CD4-positive, alpha-beta T cell treated with Interleukin-15 for 4 hours (primary cell): ENCODE data around the gene MUC5B.
"Not testable (repeated sequence)": the region's sequence is repeated elsewhere in the genome, so short reads cannot be mapped to it uniquely, and the experiment has no call there.

Source experiments
- DNase-seq: peaks from one replicate; pipeline ENCODE4 v3.0.0-alpha.2; 2020; ENCODE audit warnings: low spot score

Gene MUC5B

DNA sequence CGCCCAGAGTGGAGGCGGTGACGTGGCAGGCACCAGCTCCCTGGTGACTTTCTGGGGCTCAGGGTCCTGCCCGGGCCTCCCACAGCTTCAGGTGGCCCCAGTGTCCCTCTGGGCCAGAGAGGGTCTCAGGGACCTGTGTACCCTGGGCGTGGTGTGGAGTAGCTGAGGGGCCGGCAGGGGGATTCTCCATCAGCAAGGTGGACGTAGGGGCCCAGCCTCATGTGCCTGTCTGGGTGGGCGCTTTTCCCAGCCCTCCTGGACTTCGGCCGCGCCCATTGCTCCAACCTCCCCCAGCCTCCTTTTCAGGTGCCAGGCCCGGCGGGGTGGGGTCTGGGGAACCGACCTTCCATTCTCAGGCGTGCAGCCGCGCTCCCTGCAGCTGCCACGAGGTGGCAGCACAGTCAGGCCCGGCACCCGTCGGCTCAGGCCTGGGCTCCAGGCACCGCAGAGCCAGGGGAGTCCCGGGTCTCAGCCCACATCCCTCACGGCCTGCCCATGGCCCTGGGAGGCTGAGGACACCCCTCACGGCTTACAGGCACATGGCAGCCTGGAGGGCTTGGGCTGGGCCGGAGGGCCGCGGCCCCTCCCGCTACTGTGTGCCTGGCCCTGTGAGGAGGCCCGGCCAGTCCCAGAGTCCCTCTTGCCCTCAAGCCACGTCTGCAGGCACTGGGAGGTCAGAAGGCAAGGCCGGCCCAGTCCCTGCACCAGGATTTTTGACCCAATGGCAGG lies 19.9 kb upstream of the MUC5B start:
- peak; percentile 47 for DNase-seq

DNA sequence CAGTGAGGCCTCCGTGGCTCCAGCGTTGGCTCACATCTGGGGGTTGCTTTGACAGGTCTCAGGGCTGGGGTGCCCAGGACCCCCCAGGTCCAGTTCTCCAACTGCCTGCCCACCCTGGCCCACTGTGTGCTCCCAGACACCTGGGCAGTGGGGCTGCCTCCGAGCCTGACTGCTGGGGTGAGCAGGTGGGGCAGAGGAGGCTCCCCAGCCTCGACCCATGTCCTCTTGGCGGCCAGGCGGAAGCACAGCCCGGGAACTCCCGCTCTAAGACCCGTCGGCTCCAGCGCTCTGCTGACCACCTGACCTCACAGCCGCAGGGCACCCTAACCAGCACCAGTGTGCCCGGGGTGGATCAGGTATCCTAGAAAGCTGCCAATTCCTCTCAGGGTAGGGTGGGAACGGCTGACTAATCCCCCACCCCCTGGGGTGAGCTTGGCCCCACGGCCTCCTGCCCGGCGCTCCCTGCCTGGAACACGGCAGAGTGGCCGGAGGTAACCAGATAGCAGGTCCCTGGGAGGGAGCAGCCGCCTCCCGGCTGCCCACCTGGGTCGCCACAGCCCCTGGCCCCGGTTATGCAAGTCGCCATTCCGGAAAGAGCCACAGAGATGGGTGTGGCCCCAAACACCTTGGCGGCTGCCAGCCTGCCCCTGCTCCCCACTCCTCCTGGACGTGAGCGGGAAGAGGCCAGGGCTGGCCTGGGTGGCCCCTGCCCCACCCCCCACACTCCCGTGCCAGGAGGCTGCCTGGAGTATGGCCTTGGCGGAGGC lies 19.2 kb upstream of the MUC5B start:
- no peak for DNase-seq

DNA sequence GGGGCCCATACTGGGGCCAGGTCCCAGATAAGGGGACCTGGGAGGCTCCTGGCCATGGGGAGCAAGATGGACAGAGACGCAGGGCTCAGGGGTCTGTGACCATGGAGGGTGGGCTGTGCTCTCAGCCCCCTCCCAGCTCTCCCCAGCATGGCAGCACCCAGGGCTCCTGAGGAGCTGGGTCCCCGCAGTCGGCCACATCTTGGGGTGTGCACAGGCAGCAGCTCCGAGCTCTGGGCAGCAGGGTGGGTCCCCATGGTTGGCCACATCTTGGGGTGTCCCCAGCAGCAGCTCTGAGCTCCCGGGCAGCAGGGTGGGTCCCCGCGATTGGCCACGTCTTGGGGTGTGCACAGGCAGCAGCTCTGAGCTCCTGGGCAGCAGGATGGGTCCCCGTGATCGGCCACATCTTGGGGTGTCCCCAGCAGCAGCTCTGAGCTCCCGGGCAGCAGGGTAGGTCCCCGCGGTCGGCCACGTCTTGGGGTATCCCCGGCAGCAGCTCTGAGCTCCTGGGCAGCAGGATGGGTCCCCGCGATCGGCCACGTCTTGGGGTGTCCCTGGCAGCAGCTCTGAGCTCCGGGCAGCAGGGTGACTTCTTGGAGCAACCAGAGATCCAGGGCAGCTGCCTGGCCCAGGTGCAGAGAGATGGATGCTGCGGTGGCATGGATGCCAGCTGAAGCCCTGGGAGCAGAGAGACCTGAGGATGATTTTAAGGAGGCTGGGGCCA lies 18.3 kb upstream of the MUC5B start:
- no peak for DNase-seq

DNA sequence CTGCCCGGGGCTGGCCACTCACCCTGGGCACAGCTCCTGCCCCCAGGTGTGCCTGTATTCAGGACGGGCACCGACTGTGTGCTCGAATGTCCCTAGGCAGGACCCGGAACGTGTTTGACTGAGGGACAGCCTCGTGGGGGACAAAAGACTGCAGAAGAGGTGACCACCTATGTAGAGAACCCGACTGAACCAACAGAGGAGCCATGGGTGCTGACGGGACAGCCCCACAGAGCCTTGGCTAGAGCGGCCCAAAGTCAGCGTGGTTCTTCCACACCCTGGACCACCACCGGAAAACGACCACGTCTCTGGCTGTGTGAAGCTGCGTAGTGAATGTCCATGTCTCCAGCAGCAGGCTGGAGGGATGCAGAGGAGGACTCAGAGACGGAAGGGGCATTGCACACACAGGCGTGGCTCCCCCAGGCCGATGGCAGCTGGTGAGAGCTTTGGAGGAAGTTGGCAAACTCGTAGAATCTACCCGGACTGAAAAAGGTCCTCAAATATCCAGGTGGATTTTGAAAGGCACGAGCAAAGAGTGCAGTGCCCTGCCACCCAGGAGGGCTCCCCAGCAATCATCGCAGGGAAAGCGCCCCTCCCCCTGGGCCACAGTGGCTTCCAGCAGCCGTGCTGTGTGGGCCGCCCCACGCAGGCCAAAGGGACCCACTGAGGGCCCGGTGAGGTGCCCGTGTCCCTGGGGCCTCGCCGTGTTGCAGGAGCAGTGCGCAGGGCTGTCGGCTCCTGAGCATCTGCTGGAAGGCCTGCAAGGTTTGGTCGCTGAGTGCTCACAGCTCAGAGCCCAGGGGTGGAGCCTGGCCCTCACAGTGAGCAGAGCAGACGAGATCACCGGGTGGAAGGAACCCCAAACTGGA lies 17.5 kb upstream of the MUC5B start:
- DNase-seq = no peak

DNA sequence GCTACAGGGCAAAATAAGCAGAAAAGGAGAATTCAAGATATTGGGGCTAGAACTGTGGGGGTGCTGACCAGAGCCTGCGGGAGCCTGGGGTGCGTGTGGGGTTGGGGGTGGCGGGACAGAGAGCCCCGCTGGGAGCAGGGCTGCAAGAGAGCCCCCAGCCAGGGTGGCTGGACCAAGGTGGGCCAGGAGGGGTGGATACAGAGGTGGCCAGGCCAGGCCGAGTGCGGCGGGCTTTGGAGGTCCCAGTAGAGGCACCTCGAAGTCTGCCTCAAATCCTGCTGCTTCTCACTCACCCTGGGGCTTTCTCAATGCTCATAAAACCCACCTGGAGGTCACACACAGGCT lies 16.9 kb upstream of the MUC5B start:
- no peak for DNase-seq

DNA sequence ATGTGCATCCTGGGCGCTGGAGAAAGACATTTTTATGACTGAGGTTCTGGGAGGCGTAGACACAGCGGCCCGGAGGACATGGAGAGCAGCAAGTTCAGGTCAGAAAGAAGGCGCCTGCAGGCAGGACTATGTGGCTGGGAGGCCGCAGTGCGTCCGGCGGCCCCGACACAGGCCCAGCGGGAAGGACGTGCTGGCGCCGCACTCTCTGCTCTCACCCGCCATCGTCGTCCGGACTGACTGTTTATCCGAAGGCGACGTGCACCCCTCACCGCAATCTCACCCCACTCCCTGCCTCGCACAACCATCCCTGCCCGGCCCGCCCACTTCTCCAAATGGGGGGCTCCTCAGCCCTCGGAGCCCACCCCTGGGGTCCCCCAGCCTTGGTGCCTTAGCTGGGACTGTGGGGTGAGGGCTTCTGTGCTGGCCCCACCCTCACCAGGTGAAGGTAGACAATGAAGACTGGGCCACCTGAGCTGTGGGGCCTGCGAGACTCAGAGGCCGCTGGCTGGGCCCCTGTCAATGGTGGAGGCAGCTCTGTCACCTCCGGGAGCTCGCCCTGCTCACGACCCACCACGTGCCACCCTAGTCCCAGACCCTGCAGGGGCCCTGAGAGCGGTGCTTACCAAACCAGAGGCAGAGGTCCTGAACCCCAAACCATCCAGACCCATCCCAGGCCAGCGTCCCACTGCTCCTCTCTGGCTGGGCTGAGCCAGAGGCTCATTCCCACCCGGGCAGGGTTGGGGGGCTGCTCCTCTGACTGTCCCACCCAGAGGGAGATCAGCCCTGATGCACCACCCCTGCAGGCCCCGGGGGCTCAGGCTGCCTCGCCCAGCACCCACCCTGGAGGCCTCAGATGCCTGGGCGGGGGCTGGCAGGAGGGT lies 16.2 kb upstream of the MUC5B start:
- no peak for DNase-seq

DNA sequence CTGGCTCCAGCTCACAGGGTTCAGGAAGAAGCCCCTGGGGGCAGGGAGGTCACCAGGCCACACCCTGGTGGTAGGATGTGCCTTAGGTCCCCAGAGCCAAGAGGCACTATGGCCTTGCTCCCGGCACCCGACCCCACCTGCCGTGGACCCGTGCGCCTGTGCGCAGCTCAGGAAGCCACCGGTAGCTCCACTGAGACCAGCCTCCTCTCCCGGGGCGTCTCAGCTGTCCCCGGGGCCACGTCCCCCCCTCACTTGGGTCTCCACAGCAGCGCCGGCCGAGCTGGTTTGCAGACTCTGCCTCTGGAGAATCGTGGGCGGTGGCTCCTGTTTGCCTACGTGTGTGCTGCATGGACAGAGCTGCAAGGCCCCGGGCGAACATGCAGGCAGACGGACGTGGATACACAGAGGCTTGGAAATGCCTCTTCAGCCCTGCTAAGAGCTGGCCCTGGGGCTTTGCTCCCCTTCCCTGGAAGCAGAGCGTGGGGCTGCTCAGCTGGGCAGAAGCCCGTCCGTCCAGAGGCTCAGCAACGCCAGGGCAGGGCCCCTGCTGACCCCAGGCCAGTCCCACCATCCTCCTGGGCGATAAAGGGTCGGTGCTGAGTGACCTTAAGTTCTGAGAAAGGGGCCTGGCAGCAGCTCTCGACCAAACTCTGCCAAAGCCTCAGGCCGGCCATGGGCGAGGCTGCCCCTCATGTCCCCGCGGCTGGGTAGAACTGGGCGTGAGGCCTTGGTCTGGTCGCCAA lies 15.3 kb upstream of the MUC5B start:
- DNase-seq = no peak

GRCh38 chr11:1208144-1208393 lies 14.8 kb upstream of the MUC5B start:
- no peak for DNase-seq

DNA sequence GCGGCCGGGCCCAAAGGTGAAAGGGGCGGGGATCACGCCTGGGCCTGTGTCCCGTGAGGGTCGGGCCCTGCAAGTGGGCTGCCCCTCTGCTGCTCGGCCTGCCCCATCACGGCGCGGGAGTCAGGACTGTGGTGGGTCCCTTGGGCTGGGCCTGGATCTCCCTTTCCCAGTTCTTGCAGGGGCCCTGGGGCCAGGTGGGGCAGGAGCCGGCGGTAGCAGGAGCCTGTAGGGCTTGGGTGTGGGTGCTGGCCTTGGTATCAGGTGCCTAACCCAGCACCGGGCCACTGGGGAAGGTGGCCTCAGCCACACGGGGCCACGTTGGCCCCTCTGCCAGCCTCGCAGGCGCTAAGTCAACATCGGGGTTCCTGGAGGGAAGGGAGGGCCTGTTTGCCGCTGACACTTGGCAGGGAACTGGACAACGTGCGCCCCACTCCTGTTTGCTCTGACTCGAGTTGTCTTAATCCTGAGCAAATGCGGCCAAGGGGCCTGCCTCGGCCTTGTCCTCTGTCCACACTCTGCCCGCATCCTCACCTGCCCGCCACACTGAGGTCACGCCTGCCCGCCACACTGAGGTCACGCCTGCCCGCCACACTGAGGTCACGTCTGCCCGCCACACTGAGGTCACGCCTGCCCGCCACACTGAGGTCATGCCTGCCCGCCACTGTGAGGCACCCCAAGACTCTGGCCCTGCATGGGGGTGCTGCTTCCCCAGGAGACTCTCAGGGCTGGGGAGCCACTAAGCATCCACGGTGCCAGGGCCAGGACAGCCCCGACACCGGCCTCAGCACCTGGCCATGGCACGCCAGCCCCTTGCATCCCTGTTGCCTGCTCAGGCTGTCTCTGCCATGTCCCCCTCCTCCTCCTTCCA lies 14.2 kb upstream of the MUC5B start:
- DNase-seq = no peak

- DNase-seq = no peak
These were observed 13.4 kb upstream of the MUC5B start for GRCh38 chr11:1209371-1210057.

- DNase-seq = no peak
These were observed 11.0 kb upstream of the MUC5B start for GRCh38 chr11:1211838-1212237.

- DNase-seq = not testable (repeated sequence)
These were observed 7.0 kb upstream of the MUC5B start for GRCh38 chr11:1215826-1216225.

DNA sequence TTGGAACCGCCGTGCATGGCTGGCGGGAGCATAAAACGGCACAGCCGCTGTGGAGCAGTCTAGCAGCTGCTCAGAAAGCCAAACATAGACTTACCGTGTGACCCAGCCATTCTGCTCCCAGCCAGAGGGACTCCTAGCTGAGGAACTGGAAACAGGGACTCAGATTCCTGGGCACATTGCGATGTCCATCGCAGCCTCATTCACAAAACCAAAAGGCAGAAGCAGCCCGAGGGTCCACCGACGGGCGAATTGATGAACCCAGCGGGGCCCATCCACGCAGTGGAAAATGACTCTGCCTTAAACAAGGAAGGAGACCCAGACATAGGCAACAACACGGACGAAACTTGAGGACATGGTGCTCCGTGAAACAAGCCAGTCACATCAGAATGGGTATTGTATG lies 5.7 kb upstream of the MUC5B start:
- DNase-seq = no peak

DNA sequence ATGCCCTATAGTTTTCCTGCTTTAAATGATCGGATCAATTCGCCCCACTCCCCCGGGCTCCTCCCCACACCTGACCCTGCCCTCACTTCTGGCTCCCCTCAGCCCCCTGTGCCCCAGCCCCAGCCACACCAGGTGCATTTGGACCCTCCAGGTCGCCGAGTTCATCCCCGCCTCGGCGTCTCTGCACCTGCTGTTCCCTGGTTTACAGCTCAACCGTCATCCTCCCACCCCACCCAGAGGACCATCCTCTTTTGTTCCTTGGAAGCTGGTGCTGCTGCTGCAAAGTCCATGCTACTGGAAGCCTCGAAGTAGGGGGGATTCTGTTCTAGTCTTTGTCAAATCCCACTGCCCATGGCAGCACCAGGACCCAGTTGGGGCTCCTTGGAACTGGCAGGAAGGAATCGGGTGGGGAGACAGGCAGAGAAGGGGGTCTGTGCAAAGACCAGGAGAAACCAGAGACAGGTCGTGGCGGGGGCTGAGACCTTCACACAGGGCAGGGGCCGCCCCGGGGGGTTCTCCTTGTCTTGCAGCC lies 4.5 kb upstream of the MUC5B start:
- DNase-seq = no peak

GRCh38 chr11:1218788-1219445 lies 3.9 kb upstream of the MUC5B start:
- no peak for DNase-seq

- no peak for DNase-seq
These were observed 3.4 kb upstream of the MUC5B start for GRCh38 chr11:1219446-1219833.

- no peak for DNase-seq
These were observed 2.7 kb upstream of the MUC5B start for GRCh38 chr11:1219834-1220815.
